Measurements from ENCODE around the gene ATRN.

Gene ATRN

GRCh38 chr20:3477861-3478544, 7.2 kb downstream of the ATRN start:
- H3K27ac ChIP-seq: no peak overlapping the region

GRCh38 chr20:3479025-3479424, 8.2 kb downstream of the ATRN start:
- TF ChIP-seq CTCF (conservative IDR thresholded peaks at IDR 0.05) (no peak), ZFX (IDR thresholded peaks at IDR 0.05) (no peak)

More at GRCh38 chr20:3477861-3478544, 7.2 kb downstream of the ATRN start:
- no peak for TF ChIP-seq CTCF (conservative IDR thresholded peaks at IDR 0.05)

GRCh38 chr20:3479759-3480615, 9.2 kb downstream of the ATRN start:
- TF ChIP-seq CTCF (conservative IDR thresholded peaks at IDR 0.05): no peak
- no peak for TF ChIP-seq ZFX (IDR thresholded peaks at IDR 0.05)
- no peak overlapping the region for H3K27ac ChIP-seq

More at GRCh38 chr20:3479025-3479424, 8.2 kb downstream of the ATRN start:
- H3K27ac ChIP-seq: no peak overlapping the region

GRCh38 chr20:3483309-3483708, 12.5 kb downstream of the ATRN start:
- H3K27ac ChIP-seq: no peak overlapping the region
- TF ChIP-seq CTCF (conservative IDR thresholded peaks at IDR 0.05) (no peak), ZFX (IDR thresholded peaks at IDR 0.05) (no peak)

GRCh38 chr20:3483784-3484183, 13.0 kb downstream of the ATRN start:
- TF ChIP-seq ZFX (IDR thresholded peaks at IDR 0.05) (no peak), CTCF (conservative IDR thresholded peaks at IDR 0.05) (no peak)
- no peak overlapping the region for H3K27ac ChIP-seq

GRCh38 chr20:3485913-3486312, 15.1 kb downstream of the ATRN start:
- TF ChIP-seq CTCF (conservative IDR thresholded peaks at IDR 0.05): no peak
- TF ChIP-seq ZFX (IDR thresholded peaks at IDR 0.05): no peak

GRCh38 chr20:3486850-3487249, 16.0 kb downstream of the ATRN start:
- H3K27ac ChIP-seq: no peak overlapping the region
- TF ChIP-seq CTCF (conservative IDR thresholded peaks at IDR 0.05) (no peak), ZFX (IDR thresholded peaks at IDR 0.05) (no peak)

More at GRCh38 chr20:3485913-3486312, 15.1 kb downstream of the ATRN start:
- H3K27ac ChIP-seq: no peak overlapping the region

Data from C4-2B (cell line).